ENCODE measurements around the gene ZNF433. TPM values are rescaled to one million over a fixed set of nuclear protein-coding genes. Genes with fewer than 3 reads are reported as not detected.
"Not testable (repeated sequence)": the region's sequence is repeated elsewhere in the genome, so short reads cannot be mapped to it uniquely, and the experiment has no call there.

The ZNF433 gene
- total RNA-seq, result 1 to 10 TPM; 4.4 to 5.5 TPM

- H3K27me3 ChIP-seq, result no peaks in the 10 kb centered on the region
- H3K4me1 ChIP-seq, result peaks cover 0 to 16% of the 10 kb centered on the region in 2 donors
- H3K4me3 ChIP-seq, result peak within 1 kb of the TSS; percentile 84 to 91
- peak; percentile 95 for DNase-seq (ENCODE audit: low spot score)
- peak within 1 kb of the TSS; percentile 81 to 91 for H3K27ac ChIP-seq
- no peaks in the 10 kb centered on the region for H3K9me3 ChIP-seq
- no peaks in the 10 kb centered on the region for H3K36me3 ChIP-seq
- TF ChIP-seq CTCF (IDR thresholded peaks at IDR 0.05), result no peak
Observed at GRCh38 chr19:12035220-12036172, at the start of gene ZNF433. Gene ZNF433 (minus strand): TSS chr19:12035679. CDS start chr19:12035539, 140 bp downstream.

GRCh38 chr19:12083336-12083735, 47.9 kb upstream of the ZNF433 start:
- not testable (repeated sequence) for H3K4me3 ChIP-seq; DNase-seq (ENCODE audit: low spot score); H3K4me1 ChIP-seq; H3K27ac ChIP-seq; H3K27me3 ChIP-seq
- Histone ChIP-seq H3K36me3 (peaks cover 18% of the 10 kb centered on the region), H3K9me3 (peaks cover 15 to 41% of the 10 kb centered on the region in 2 donors)

GRCh38 chr19:12077375-12077774, 41.9 kb upstream of the ZNF433 start:
- no peak for TF ChIP-seq CTCF (IDR thresholded peaks at IDR 0.05)
- peaks cover 78% of the 10 kb centered on the region for H3K36me3 ChIP-seq
- H3K4me1 ChIP-seq, result no peaks in the 10 kb centered on the region

GRCh38 chr19:12076331-12076730, 40.9 kb upstream of the ZNF433 start:
- H3K9me3 ChIP-seq, result peaks cover 68 to 99% of the 10 kb centered on the region in 2 donors
- H3K4me1 ChIP-seq; H3K4me3 ChIP-seq; H3K27ac ChIP-seq; DNase-seq (ENCODE audit: low spot score); H3K27me3 ChIP-seq: not testable (repeated sequence)
- peaks cover 79% of the 10 kb centered on the region for H3K36me3 ChIP-seq

More at GRCh38 chr19:12077375-12077774, 41.9 kb upstream of the ZNF433 start:
- Histone ChIP-seq H3K9me3 (peaks cover 61 to 96% of the 10 kb centered on the region in 2 donors), H3K4me3 (no peak overlapping the region), H3K27ac (no peak overlapping the region), H3K27me3 (no peaks in the 10 kb centered on the region)
- no peak for DNase-seq (ENCODE audit: low spot score)

- H3K27ac ChIP-seq, result no peak overlapping the region
- H3K36me3 ChIP-seq, result peaks cover 79% of the 10 kb centered on the region
- peaks cover 68 to 99% of the 10 kb centered on the region in 2 donors for H3K9me3 ChIP-seq
- no peak for DNase-seq (ENCODE audit: low spot score)
- no peaks in the 10 kb centered on the region for H3K4me1 ChIP-seq
- no peak for TF ChIP-seq CTCF (IDR thresholded peaks at IDR 0.05)
- H3K4me3 ChIP-seq, result no peak overlapping the region
- no peaks in the 10 kb centered on the region for H3K27me3 ChIP-seq
Observed at GRCh38 chr19:12075538-12076139, 40.2 kb upstream of the ZNF433 start.

- Histone ChIP-seq H3K36me3 (no peaks in the 10 kb centered on the region), H3K4me3 (peak within 1 kb of the TSS; percentile 79 to 91), H3K27ac (peak within 1 kb of the TSS; percentile 93 to 96), H3K9me3 (peaks cover 0 to 21% of the 10 kb centered on the region in 2 donors), H3K27me3 (no peaks in the 10 kb centered on the region), H3K4me1 (peaks cover 0 to 26% of the 10 kb centered on the region in 2 donors)
- no peak for TF ChIP-seq CTCF (IDR thresholded peaks at IDR 0.05)
- DNase-seq (ENCODE audit: low spot score), result peak; percentile 99
Observed at GRCh38 chr19:12064590-12065538, 29.4 kb upstream of the ZNF433 start, which contains the start of gene ZNF844. Gene ZNF844 (plus strand): TSS chr19:12064731. CDS start chr19:12064874, 143 bp downstream.
